Measurements from ENCODE around the gene UGT8.
A peak's percentile ranks its signal among the peaks of the same experiment; 100 is the strongest.

UGT8 gene

GRCh38 chr4:114694770-114695169 is 96.2 kb downstream of the UGT8 start:
- peak; percentile 65 for TF ChIP-seq CTCF (conservative IDR thresholded peaks at IDR 0.05; ENCODE audit: low read depth)
- peak; percentile 7 for DNase-seq (ENCODE audit: low spot score)
- no peak overlapping the region for H3K27ac ChIP-seq
- POLR2A ChIA-PET (ENCODE audit: low non-redundant PET): no interaction called here
- CTCF ChIA-PET: interaction anchor here (0.5 to 1.3 kb wide), 9 partner anchors 31 to 1691 kb away, joined by 3 to 12 read pairs (median 3); no protein-coding TSS in a partner anchor

GRCh38 chr4:114698231-114698630 is 99.6 kb downstream of the UGT8 start:
- POLR2A ChIA-PET (ENCODE audit: low non-redundant PET): no interaction called here
- CTCF ChIA-PET: interaction anchor here (0.5 to 1.4 kb wide), 3 partner anchors 306 to 1310 kb away, joined by 3 to 4 read pairs (median 3); no protein-coding TSS in a partner anchor
- DNase-seq (ENCODE audit: low spot score): no peak
- no peak overlapping the region for H3K27ac ChIP-seq
- TF ChIP-seq CTCF (conservative IDR thresholded peaks at IDR 0.05; ENCODE audit: low read depth): no peak

GRCh38 chr4:114701491-114701890 is 102.9 kb downstream of the UGT8 start:
- no peak overlapping the region for H3K27ac ChIP-seq
- POLR2A ChIA-PET (ENCODE audit: low non-redundant PET): no interaction called here
- TF ChIP-seq CTCF (conservative IDR thresholded peaks at IDR 0.05; ENCODE audit: low read depth): no peak
- CTCF ChIA-PET: no interaction called here
- DNase-seq (ENCODE audit: low spot score): no peak

- no peak overlapping the region for H3K27ac ChIP-seq
- TF ChIP-seq CTCF (conservative IDR thresholded peaks at IDR 0.05; ENCODE audit: low read depth): no peak
- ChIA-PET CTCF (interaction anchor here (0.6 kb wide), 1 partner anchor 168 kb away, joined by 3 read pairs; no protein-coding TSS in a partner anchor), POLR2A (ENCODE audit: low non-redundant PET) (no interaction called here)
- DNase-seq (ENCODE audit: low spot score): no peak
These were observed 118.8 kb downstream of the UGT8 start for GRCh38 chr4:114717432-114717831.

GRCh38 chr4:114725066-114725465 is 126.5 kb downstream of the UGT8 start:
- DNase-seq (ENCODE audit: low spot score): no peak
- no peak overlapping the region for H3K27ac ChIP-seq
- ChIA-PET POLR2A (ENCODE audit: low non-redundant PET) (no interaction called here), CTCF (no interaction called here)
- no peak for TF ChIP-seq CTCF (conservative IDR thresholded peaks at IDR 0.05; ENCODE audit: low read depth)

- H3K27ac ChIP-seq: no peak overlapping the region
- DNase-seq (ENCODE audit: low spot score): no peak
- ChIA-PET POLR2A (ENCODE audit: low non-redundant PET) (no interaction called here), CTCF (no interaction called here)
- no peak for TF ChIP-seq CTCF (conservative IDR thresholded peaks at IDR 0.05; ENCODE audit: low read depth)
These were observed 128.9 kb downstream of the UGT8 start for GRCh38 chr4:114727461-114727860.
